ENCODE measurements around the gene ZFYVE21.

ZFYVE21 gene

DNA sequence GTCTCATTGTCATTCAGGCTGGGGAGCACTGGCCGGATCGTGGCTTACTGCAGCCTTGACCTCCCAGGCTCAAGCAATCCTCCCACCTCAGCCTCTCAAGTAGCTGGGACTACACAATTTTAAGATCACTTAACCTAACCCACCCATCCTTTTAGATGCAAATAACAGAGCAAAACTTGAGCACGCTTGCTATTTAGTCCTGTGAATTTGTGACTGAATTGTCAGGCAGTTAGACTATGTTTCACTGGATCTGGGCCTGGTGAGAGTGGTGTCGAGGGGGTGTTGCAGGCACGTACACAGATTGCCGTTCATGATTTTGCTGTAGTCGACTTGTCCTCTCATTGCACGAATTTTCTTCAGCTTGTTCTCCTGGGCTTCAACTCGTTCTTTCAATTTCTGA, 38.2 kb downstream of the ZFYVE21 start:
- H3K4me3 ChIP-seq (ENCODE audit: low read depth, low read length) = no peak overlapping the region
- H3K27ac ChIP-seq = no peak overlapping the region
- H3K9ac ChIP-seq = no peak overlapping the region
- no peaks in the 10 kb centered on the region for H3K9me3 ChIP-seq (ENCODE audit: control insufficient read depth, low read length)
- no peak overlapping the region for H3K4me2 ChIP-seq (ENCODE audit: low read length)
- H3K79me2 ChIP-seq = peaks cover 6% of the 10 kb centered on the region
- no peaks in the 10 kb centered on the region for H3K4me1 ChIP-seq
- TF ChIP-seq, protein P1, sequence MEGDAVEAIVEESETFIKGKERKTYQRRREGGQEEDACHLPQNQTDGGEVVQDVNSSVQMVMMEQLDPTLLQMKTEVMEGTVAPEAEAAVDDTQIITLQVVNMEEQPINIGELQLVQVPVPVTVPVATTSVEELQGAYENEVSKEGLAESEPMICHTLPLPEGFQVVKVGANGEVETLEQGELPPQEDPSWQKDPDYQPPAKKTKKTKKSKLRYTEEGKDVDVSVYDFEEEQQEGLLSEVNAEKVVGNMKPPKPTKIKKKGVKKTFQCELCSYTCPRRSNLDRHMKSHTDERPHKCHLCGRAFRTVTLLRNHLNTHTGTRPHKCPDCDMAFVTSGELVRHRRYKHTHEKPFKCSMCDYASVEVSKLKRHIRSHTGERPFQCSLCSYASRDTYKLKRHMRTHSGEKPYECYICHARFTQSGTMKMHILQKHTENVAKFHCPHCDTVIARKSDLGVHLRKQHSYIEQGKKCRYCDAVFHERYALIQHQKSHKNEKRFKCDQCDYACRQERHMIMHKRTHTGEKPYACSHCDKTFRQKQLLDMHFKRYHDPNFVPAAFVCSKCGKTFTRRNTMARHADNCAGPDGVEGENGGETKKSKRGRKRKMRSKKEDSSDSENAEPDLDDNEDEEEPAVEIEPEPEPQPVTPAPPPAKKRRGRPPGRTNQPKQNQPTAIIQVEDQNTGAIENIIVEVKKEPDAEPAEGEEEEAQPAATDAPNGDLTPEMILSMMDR (IDR thresholded peaks at IDR 0.05) = no peak
- H3K36me3 ChIP-seq (ENCODE audit: control insufficient read depth, insufficient read depth, low read length) = no peaks in the 10 kb centered on the region
- H3K27me3 ChIP-seq (ENCODE audit: control insufficient read depth, insufficient read depth, low read length) = no peaks in the 10 kb centered on the region
- H2AFZ ChIP-seq = no peak overlapping the region

DNA sequence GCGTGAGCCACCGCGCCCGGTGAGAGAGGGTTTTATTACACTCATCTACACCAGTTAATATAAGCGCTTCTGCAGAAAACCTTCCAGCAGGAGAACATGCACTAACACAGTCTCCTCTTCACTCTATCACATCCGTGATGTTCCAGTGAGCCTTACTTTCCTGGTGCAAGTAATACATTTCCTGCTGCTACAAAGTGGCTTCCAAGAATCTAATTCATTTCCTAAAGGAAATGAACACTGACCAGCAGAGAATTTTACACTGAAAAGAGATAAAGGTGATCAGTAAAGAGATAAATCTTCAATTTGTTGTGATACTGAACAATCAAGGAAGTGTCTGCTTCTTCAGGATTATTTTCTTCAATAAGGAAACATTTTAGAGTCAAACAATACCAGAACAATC, 39.5 kb downstream of the ZFYVE21 start:
- Histone ChIP-seq H3K79me2 (peaks cover 6% of the 10 kb centered on the region), H3K27me3 (ENCODE audit: control insufficient read depth, insufficient read depth, low read length) (no peaks in the 10 kb centered on the region), H3K4me3 (ENCODE audit: low read depth, low read length) (no peak overlapping the region), H3K36me3 (ENCODE audit: control insufficient read depth, insufficient read depth, low read length) (no peaks in the 10 kb centered on the region), H3K4me2 (ENCODE audit: low read length) (no peak overlapping the region), H3K9me3 (ENCODE audit: control insufficient read depth, low read length) (no peaks in the 10 kb centered on the region), H3K4me1 (no peaks in the 10 kb centered on the region), H3K9ac (no peak overlapping the region), H3K27ac (no peak overlapping the region), H2AFZ (no peak overlapping the region)
- TF ChIP-seq, protein P1 (IDR thresholded peaks at IDR 0.05) = no peak

DNA sequence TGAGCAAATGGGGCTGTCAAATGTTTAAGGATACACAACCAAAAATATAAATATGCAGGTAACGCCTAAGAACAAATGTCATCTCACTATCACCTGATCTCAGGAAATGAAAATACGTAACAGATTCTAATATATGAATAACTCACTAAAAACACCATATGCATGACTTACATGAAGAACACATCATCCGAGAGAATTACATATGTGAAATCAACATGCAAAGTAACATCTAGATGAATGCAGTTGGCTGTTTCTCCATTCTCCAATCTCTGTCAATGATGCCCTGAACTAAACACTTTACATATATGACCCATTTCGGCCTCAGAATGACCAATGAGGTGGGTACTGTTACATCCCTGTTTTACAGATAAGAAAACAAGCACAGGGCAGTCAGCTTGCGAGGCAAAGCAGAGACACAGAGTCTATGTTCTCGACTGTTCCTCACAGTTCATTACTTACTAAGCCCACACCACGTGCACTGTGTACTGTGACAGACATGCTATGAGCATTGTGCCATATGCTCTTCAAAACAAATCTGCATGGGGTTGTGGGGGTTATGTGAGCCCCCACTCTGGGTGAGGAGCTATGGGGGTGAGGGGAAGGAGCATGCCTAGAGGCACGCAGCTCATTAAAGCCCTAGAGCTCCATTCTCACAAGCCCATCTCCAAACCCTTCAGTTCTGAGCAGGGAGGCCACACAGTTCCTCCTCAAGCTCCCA, 42.6 kb downstream of the ZFYVE21 start:
- no peak overlapping the region for H3K4me3 ChIP-seq (ENCODE audit: low read depth, low read length)
- H3K9ac ChIP-seq = no peak overlapping the region
- no peaks in the 10 kb centered on the region for H3K4me1 ChIP-seq
- H2AFZ ChIP-seq = no peak overlapping the region
- no peaks in the 10 kb centered on the region for H3K9me3 ChIP-seq (ENCODE audit: control insufficient read depth, low read length)
- H3K36me3 ChIP-seq (ENCODE audit: control insufficient read depth, insufficient read depth, low read length) = no peaks in the 10 kb centered on the region
- TF ChIP-seq, protein P1 (IDR thresholded peaks at IDR 0.05) = no peak
- no peak overlapping the region for H3K27ac ChIP-seq
- peaks cover 9% of the 10 kb centered on the region for H3K79me2 ChIP-seq
- no peak overlapping the region for H3K4me2 ChIP-seq (ENCODE audit: low read length)
- H3K27me3 ChIP-seq (ENCODE audit: control insufficient read depth, insufficient read depth, low read length) = no peaks in the 10 kb centered on the region

DNA sequence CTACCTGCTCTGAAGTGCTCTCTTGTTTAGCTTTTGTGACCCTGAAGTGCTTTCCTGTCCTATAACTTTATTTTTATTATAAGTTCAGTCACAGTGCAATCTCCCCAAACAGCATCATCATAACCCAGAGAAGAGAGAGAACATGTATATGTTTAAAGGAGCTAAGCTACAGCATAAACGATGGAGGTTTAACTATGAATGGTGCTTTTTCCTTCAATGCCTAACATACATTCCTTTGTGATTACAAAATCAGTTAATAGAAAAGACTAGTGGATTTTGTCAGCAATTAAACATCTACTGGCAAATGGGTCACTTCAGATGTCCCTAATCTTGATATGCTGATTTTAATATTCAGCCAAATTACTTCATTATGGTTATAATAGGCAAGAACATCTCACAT, 46.4 kb downstream of the ZFYVE21 start:
- Histone ChIP-seq H3K27me3 (ENCODE audit: control insufficient read depth, insufficient read depth, low read length) (no peaks in the 10 kb centered on the region), H2AFZ (no peak overlapping the region), H3K9me3 (ENCODE audit: control insufficient read depth, low read length) (no peaks in the 10 kb centered on the region), H3K79me2 (peaks cover 9% of the 10 kb centered on the region), H3K27ac (no peak overlapping the region), H3K36me3 (ENCODE audit: control insufficient read depth, insufficient read depth, low read length) (no peaks in the 10 kb centered on the region), H3K4me1 (no peaks in the 10 kb centered on the region), H3K4me3 (ENCODE audit: low read depth, low read length) (no peak overlapping the region), H3K9ac (no peak overlapping the region), H3K4me2 (ENCODE audit: low read length) (no peak overlapping the region)
- TF ChIP-seq, protein P1 (IDR thresholded peaks at IDR 0.05) = no peak

DNA sequence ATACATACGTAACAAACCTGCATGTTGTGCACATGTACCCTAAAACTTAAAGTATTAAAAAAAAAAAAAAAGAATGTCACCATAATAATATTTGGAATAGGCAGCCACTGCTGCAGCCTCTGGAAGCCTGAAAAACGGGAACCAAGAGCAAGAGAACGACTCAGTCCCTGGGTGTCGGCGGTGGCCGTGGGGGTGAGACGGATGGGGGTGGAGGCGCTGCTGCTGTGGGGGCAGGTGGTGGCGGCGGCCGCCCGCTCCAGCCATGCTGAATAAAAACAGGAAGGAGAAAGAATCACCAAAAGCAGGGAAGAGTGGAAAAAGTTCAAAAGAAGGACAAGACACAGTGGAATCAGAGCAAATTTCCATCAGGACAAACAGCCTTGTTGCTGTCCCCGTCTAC, 46.9 kb downstream of the ZFYVE21 start:
- Histone ChIP-seq H3K4me2 (ENCODE audit: low read length) (no peak overlapping the region), H3K4me3 (ENCODE audit: low read depth, low read length) (no peak overlapping the region), H3K4me1 (no peaks in the 10 kb centered on the region), H3K27me3 (ENCODE audit: control insufficient read depth, insufficient read depth, low read length) (no peaks in the 10 kb centered on the region), H3K27ac (no peak overlapping the region), H2AFZ (no peak overlapping the region), H3K36me3 (ENCODE audit: control insufficient read depth, insufficient read depth, low read length) (no peaks in the 10 kb centered on the region), H3K9ac (no peak overlapping the region), H3K9me3 (ENCODE audit: control insufficient read depth, low read length) (no peaks in the 10 kb centered on the region), H3K79me2 (peaks cover 9% of the 10 kb centered on the region)
- TF ChIP-seq, protein P1 (IDR thresholded peaks at IDR 0.05) = no peak

All from parathyroid adenoma (tissue), 2 donors.